HUDEP-2 (cell line): ENCODE data around the gene SCCPDH.

ENCODE experiments used
- DNase-seq, 76 experiments: peaks; one replicate each; lab custom pipeline; 2025; ENCODE audit not compliant: unreplicated experiment in 76 of 76; lab: John Stamatoyannopoulos, UW

Gene SCCPDH

GRCh38 chr1:246782120-246782900, 58.1 kb downstream of the SCCPDH start:
- peak in 1 of 76 experiments; percentile 1 for DNase-seq

GRCh38 chr1:246784621-246785493, 60.6 kb downstream of the SCCPDH start:
- DNase-seq = no peak

DNA sequence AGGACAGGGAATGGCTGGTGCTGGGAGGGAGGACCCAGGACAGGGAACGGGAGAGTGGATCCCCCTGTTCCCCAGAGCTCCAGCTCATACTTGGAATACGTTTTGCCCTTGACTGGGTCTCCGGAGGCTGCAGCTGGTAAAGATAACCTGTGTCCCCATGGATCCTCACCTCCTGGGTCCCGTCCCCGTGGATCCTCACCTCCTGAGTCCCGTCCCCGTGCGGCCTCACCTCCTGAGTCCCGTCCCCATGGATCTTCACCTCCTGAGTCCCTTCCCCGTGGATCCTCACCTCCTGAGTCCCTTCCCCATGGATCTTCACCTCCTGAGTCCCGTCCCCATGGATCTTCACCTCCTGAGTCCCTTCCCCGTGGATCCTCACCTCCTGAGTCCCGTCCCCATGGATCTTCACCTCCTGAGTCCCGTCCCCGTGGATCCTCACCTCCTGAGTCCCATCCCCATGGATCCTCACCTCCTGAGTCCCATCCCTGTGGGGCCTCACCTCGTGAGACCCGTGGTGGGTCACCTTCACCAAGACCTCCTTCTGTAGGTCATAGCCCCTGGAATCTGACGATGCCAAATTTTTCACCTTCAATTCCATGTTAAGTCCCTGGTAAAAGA, 61.4 kb downstream of the SCCPDH start:
- no peak for DNase-seq

DNA sequence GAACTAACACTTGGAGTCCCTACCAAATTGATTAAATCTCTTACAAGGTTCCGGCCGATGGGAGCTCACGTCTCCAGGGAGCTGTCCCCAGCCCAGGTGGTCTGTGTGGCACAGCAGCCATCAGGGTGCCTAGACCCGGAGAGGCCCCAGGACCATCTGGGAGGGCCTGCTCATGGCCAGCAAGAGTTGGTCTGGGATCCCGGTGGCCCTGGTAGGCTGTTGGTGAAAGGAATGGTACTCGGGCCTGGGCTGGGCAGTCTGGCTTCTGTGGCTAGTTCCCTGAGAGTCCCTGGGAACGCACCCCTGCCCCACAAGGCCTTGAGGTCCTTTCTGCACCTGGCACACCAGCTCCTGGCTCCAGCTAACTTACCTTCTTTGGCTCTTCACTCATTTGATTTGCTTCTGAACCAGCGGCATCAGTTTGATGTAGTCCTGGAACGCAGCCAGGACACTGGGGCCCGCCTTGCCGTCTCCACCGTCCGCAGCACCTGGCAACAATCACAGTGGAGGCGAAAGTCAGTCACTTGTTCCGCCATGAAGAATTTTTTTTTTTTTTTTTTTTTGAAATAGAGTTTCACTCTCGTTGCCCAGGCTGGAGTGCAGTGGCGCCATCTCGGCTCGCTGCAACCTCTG, 62.5 kb downstream of the SCCPDH start:
- no peak for DNase-seq

DNA sequence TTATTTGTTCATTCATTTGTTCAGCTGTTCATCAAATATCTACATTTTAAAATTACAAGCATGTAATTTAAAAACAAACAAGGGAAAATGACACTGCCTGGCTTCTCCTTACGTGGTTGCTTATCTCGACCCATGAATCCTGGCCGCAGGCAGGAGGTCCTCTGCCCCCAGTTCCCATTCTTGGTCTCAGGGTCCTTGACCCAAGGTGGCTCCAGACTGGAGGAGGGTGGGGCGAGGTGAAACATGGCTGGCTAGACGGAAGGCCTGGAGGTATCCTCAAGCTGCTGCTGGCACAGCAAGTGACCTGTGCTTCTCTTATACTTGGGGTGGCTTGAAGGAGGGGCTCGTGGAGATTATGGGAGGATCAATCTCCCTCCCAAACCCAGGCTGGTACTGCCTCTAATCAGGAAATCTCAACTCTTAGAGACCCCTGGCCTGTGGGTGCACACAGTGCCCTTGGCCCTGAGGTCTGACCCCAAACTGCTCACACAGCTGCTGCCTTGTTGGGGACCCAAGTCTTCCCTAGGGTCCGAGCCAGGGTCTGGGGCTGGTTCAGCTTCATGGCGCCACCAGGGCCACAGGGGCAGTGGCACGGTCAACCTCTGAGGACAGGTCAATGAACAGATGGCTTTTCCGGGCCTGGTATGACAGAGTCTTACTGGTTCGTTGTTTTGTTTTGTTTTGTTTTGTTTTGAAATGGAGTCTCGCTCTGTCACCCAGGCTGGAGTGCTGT, 63.7 kb downstream of the SCCPDH start:
- no peak for DNase-seq

DNA sequence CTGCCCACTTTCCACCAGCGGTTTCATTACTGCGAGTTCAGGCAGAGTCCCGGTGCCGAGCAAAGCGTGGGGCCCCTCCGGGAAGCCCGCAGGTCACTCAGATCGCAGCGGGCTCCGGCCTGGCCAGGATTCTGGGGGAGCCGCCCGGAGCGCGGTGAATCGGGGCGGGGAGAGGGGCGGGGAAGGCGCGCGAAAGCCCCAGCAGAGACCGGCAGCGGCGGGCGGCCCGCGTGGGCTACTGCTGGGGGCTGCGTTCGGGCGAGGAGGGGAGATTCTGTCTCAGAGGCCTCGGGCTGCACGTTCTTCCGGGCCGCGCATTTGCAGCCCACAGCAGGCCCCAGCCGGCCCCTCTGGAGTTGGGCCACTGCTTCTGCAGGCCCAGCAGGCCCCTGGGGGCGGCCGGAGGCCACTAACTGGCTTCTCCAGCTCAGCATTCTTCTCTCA, 64.7 kb downstream of the SCCPDH start:
- no peak for DNase-seq

DNA sequence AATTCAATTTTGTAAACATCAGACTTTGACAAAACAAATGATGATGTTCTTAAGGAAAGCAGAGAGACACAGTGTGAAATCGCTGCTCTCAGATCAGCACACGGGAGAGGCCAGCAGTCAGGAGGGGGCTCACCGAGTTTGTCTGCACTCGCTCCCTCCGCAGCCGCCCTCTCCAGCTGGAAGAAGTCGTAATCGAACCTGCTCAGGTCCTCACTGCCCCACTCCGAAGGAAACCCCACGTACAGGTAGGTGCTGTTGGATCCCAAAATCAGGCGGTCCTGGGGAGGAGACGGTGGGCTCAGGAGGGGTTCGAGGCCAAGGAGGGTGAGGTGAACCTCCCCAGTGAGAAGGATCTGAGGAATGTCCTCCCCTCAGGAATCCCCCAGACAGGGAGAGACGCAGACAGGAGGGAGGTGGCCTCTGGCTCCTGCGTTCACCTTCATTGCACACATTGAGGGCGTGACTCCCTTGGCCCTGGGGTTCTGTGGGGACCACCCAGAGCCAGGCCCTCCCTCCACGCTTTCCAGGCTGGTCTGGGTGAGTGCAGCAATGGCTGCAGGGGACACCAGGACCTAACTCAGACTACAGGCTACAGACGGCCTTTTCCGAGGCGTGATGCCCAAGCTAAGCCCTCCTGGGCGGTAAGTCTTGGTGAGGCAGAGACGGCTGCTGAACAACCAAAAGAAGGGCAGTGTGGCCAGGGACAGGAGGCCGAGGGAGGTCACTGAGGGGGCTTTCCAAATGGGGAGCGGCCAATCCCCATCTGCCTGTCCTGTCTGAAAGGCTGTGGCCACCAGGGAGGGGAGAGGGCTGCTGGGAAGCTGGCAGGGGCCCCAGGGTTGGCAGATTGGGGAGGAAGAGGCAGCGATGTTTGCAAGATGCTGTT, 65.5 kb downstream of the SCCPDH start:
- no peak for DNase-seq

- no peak for DNase-seq
These were observed 66.2 kb downstream of the SCCPDH start for GRCh38 chr1:246790364-246790763.

GRCh38 chr1:246790833-246791232, 66.6 kb downstream of the SCCPDH start:
- DNase-seq = no peak

GRCh38 chr1:246791303-246791918, 67.2 kb downstream of the SCCPDH start:
- no peak for DNase-seq

DNA sequence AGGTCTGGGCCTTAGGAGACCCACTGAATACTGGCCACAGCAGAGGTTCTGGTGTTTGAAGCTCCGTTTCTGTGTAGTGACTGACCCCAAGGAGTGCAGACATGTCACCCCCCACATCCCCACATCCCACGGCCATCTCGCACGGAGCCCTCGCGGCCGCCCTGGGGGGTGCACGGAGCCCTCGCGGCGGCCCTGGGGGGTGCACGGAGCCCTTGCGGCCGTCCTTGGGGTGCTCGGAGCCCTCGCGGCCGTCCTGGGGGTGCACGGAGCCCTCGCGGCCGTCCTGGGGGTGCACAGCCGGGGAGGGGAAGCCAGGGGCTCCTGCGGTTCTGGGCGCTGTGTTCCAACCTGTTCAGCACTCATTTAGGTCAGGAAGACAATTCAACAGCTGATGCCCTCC, 68.4 kb downstream of the SCCPDH start:
- no peak for DNase-seq

DNA sequence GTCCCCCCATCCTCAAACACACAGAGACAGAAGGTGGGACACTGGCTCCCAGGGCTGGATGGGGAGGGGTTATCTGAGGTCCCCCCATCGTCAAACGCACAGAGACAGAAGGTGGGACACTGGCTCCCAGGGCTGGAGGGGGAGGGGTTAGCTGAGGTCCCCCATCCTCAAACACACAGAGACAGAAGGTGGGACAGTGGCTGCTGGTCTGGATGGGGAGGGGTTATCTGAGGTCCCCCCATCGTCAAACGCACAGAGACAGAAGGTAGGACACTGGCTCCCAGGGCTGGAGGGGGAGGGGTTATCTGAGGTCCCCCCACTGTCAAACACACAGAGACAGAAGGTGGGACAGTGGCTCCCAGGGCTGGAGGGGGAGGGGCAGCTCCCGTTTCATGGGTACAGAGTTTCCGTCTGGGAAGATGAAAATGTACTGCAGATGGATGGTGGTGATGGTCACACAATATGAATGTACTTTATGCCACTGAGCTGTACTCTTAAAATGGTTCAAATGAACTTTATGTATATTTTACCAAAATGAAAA, 69.2 kb downstream of the SCCPDH start:
- no peak for DNase-seq

DNA sequence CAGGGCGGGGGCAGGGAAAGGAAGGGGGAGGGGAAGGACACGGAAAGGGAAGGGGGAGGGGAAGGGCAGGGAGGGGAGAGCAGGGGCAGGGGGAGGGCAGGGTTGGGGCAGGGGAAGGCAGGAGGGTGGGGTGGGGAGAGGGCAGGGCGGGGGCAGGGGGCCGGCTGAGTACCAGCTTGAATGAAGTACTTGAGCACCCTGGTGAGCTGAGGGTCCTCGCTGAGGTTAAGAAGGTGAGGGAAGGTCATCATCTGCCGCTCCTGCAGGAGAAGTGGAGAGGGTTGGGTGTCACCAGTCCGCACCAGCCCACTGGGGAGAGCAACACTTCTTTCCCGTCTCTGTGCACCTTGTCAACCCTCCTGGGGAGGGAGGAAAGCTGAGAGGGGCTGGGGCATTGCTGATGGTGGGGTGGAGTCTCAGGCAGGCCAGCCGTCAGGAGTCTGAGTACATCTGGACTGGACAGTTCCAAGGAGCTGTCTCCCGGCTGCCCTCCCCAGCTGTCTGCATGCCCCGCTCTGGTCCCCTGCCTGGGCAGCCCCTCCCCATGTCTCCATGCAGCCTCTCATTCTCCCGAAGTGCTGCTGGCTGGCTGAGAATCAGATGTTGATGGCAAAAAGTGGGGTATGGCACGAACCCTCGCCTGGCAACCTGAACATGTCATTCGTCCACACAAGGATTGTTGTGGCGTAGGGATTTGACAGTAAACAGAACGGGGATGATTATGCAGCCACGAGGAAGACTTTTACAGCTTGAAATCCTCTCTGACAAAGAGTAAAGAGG, 70.0 kb downstream of the SCCPDH start:
- no peak for DNase-seq

DNA sequence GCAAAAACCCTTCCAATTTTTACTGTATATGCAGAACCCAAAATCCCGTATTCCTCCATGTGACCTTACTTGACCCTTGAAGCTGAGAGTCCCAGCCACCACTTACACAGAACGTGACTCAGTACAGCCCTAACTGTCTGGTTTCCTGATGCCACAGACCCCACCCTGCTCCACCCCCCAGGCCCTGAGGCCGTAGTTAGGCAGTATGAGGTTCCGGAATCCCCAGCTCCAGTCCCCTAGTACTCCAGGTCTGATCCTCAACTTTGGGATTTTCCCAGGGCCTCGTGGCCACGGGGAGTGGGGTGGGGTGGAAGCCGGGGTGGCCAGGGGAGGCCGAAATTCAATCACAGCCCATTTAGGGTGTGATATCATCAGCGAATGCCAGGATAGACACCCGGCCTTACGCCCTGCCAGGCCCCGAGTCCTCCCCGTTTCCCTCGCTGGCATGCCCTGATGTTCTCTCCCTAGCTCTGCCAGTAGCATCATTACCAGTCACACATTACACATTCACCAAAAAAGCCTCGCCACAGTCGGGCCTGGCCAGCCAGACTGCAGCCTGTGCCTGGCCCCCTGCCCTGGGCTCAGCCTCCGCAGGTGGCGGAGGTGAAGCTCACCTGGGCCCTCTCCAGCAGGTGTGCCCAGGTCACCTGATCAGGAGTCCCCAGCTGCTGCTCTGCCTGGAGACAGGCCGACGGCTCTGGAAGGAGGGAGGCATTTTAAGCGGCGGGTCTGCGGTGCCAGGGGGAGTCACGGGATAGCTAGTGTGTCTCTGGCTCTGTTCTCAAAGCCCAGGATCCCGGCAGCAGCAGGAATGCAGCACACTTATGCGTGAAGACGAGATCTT, 70.8 kb downstream of the SCCPDH start:
- no peak for DNase-seq

DNA sequence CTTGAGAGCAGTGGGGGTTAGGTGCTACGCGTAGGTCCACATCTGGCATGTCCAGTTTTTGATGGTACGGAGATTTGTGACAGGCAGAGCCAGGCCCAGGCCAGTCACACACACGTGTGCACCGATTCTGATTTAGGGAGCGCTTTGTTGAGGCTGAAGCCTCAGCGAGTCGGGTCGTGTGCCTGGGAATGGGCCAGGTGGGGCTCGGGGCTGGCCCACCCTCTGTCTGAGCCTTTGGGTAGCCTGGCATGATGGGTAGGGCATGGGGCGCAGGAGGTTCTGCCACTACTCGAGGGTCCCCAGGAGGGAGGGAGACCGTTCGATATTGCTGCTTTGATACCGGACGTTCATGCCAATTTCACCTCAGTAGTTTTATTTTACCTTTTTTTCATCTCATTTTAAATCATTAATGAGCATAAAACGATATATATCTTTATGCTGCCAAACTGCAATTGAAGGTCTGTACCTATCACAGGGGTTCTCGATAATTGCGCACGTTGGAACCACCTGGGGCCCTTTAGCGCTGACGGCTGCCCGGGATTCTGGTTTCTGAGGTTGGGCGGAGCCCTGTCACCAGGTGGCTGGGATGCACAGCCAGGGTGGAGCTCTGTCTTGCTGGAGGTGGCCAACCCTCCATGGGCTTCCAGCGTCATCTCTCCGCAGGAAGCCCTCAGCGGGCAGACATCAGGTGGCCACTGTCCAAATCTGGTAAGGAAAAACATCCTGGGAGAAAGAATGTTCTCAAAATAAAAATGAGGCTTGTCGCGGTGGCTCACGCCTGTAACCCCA, 71.9 kb downstream of the SCCPDH start:
- no peak for DNase-seq

DNA sequence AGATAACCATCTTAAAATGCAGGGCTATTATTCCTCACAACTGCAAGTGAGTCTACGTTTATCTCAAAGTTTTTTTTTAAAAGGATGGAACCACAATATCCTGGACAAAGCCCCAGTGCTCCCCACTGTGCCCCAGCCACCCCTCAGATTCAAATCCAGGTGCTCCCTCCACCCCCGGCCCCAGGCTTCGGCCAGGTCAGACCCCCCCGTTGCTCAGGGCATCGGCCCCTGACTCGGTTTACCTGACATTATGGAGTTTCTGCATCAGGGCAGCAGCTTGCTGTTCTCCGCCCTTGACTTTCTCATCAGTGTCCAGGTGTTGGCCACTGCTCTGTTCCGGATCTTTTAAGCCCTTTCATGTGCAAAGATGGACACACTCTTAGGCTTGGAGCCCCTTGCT, 72.9 kb downstream of the SCCPDH start:
- DNase-seq = no peak
